GM23338 (cell line): ENCODE measurements around the gene UQCRC2. TPM values are rescaled to one million over a fixed set of nuclear protein-coding genes. Genes with fewer than 3 reads are reported as not detected.
A peak's percentile ranks its signal among the peaks of the same experiment; 100 is the strongest.

Source experiments
- ATAC-seq: fragments of 200-7000 bp; cut with Tn5 transposase; 3 replicates; pipeline ENCODE4 v1.9.1; 2020
- DNase-seq: peaks from one replicate; pipeline ENCODE4 v3.0.0-alpha.2; 2015; ENCODE audit warnings: low spot score
- H2AFZ ChIP-seq: fragments of 200-600 bp; sonication (generic); 2 replicates; pipeline ENCODE4 v1.8.0; 2016; ENCODE audit warnings: antibody characterized with exemption, mild to moderate bottlenecking, moderate library complexity
- H3F3A ChIP-seq: fragments of 200-600 bp; sonication (generic); replicated peaks from 2 replicates; pipeline ENCODE4 v1.8.0; 2017; ENCODE audit warnings: antibody characterized with exemption, mixed run types, low read depth
- H3K27ac ChIP-seq: fragments of 200-600 bp; sonication (generic); 2 replicates; pipeline ENCODE4 v1.6.1; 2016; ENCODE audit warnings: low read depth
- H3K27me3 ChIP-seq: fragments of 200-600 bp; sonication (generic); 2 replicates; pipeline ENCODE4 v1.8.0; 2016; ENCODE audit warnings: mild to moderate bottlenecking, mixed run types, moderate library complexity; ENCODE audit not compliant: insufficient read depth
- H3K36me3 ChIP-seq: fragments of 200-600 bp; sonication (generic); 2 replicates; pipeline ENCODE4 v1.8.0; 2016; ENCODE audit warnings: mild to moderate bottlenecking; ENCODE audit not compliant: insufficient read depth
- H3K4me1 ChIP-seq: fragments of 200-600 bp; sonication (generic); 2 replicates; pipeline ENCODE4 v1.8.0; 2016; ENCODE audit warnings: mild to moderate bottlenecking, moderate library complexity; ENCODE audit not compliant: insufficient read depth
- H3K4me2 ChIP-seq: fragments of 200-600 bp; sonication (generic); 2 replicates; pipeline ENCODE4 v1.7.1; 2017; ENCODE audit warnings: mixed run types
- H3K4me3 ChIP-seq: fragments of 200-600 bp; sonication (generic); 2 replicates; pipeline ENCODE4 v1.6.1; 2016; ENCODE audit warnings: mixed run types
- H3K79me2 ChIP-seq: fragments of 200-600 bp; sonication (generic); replicated peaks from 2 replicates; pipeline ENCODE4 v1.8.0; 2017; ENCODE audit warnings: mild to moderate bottlenecking; ENCODE audit not compliant: insufficient read depth
- H3K9me2 ChIP-seq: fragments of 200-600 bp; sonication (generic); 2 replicates; pipeline ENCODE4 v1.8.0; 2017; ENCODE audit not compliant: insufficient read depth
- H4K20me1 ChIP-seq: fragments of 200-600 bp; sonication (generic); replicated peaks from 2 replicates; pipeline ENCODE4 v1.8.0; 2017; ENCODE audit warnings: mild to moderate bottlenecking; ENCODE audit not compliant: insufficient read depth
- H3K27ac Mint-ChIP-seq: 2 replicates; pipeline ENCODE4 v1.8.0; 2020; ENCODE audit warnings: inconsistent platforms, mild to moderate bottlenecking, moderate library complexity, mixed read lengths
- H3K27me3 Mint-ChIP-seq: 3 replicates; pipeline ENCODE4 v1.8.0; 2022; ENCODE audit warnings: low read depth, mild to moderate bottlenecking, moderate library complexity, mixed read lengths, inconsistent platforms; ENCODE audit not compliant: insufficient read depth, poor library complexity
- H3K36me3 Mint-ChIP-seq: 3 replicates; pipeline ENCODE4 v1.8.0; 2021; ENCODE audit warnings: low read depth, mild to moderate bottlenecking, inconsistent platforms, moderate library complexity, mixed read lengths
- H3K4me1 Mint-ChIP-seq: 3 replicates; pipeline ENCODE4 v1.8.0; 2020; ENCODE audit warnings: mild to moderate bottlenecking, inconsistent platforms, mixed read lengths
- H3K4me3 Mint-ChIP-seq: 3 replicates; pipeline ENCODE4 v1.8.0; 2021; ENCODE audit warnings: moderate library complexity, mild to moderate bottlenecking, inconsistent platforms, mixed read lengths
- H3K9me3 Mint-ChIP-seq: 3 replicates; pipeline ENCODE4 v1.8.0; 2020; ENCODE audit warnings: moderate library complexity, mild to moderate bottlenecking, inconsistent platforms, mixed read lengths
- CREB1 ChIP-seq: fragments of 250-450 bp; sonication (Bioruptor Pico); IDR thresholded peaks from 2 replicates; pipeline ENCODE4 v1.5.0; 2020; ENCODE audit warnings: low read depth, mild to moderate bottlenecking, moderate library complexity
- EZH2 ChIP-seq: fragments of 200-600 bp; sonication (generic); IDR thresholded peaks from one replicate; pipeline ENCODE4 v1.8.0; 2017; ENCODE audit warnings: antibody characterized with exemption, mild to moderate bottlenecking, low read depth; ENCODE audit not compliant: unreplicated experiment
- EZH2phosphoT487 ChIP-seq: fragments of 200-600 bp; sonication (generic); IDR thresholded peaks from one replicate; pipeline ENCODE4 v1.8.1; 2018; ENCODE audit warnings: antibody characterized with exemption; ENCODE audit not compliant: unreplicated experiment
- JUNB ChIP-seq: IDR thresholded peaks from one replicate; pipeline ENCODE4 v1.6.1; 2016; ENCODE audit warnings: antibody characterized with exemption; ENCODE audit not compliant: unreplicated experiment
- NANOG ChIP-seq: IDR thresholded peaks from 2 replicates; pipeline ENCODE4 v1.6.1; 2016; ENCODE audit warnings: antibody characterized with exemption, borderline replicate concordance
- POLR2AphosphoS5 ChIP-seq: IDR thresholded peaks from 2 replicates; pipeline ENCODE4 v1.6.1; 2016; ENCODE audit warnings: antibody characterized with exemption, low read depth
- STAT1 ChIP-seq: IDR thresholded peaks from one replicate; pipeline ENCODE4 v1.6.1; 2016; ENCODE audit warnings: antibody characterized with exemption; ENCODE audit not compliant: unreplicated experiment
- ZNF114 ChIP-seq: fragments of 250-450 bp; sonication (Bioruptor Pico); IDR thresholded peaks from 2 replicates; pipeline ENCODE4 v1.5.0; 2020; ENCODE audit warnings: mild to moderate bottlenecking, moderate library complexity
- ZNF331 ChIP-seq: fragments of 250-450 bp; sonication (Bioruptor Pico); IDR thresholded peaks from 2 replicates; pipeline ENCODE4 v1.5.0; 2020; ENCODE audit warnings: low read depth, mild to moderate bottlenecking, moderate library complexity
- polyA plus RNA-seq: library from polyadenylated mRNA; unstranded; fragments of >200 nt; fragmentation: Nextera tagmentation; extraction: Ambion mirVana; gene quantifications from 2 replicates; pipeline ENCODE4 v1.2.1, GENCODE V29; 2016
- total RNA-seq: library from RNA; depleted of rRNA; stranded (reverse); fragments of >200 nt; shearing (Covaris generic); gene quantifications from 2 replicates; pipeline ENCODE4 v1.2.3, GENCODE V29; 2014
- TF ChIP-seq, protein P1 (sequence below): fragments of 250-450 bp; sonication (Bioruptor Pico); IDR thresholded peaks from 2 replicates; pipeline ENCODE4 v1.5.0; 2020; ENCODE audit warnings: mild to moderate bottlenecking, moderate library complexity
- TF ChIP-seq, protein P2 (sequence below): IDR thresholded peaks from one replicate; pipeline ENCODE4 v1.6.1; 2018; ENCODE audit warnings: antibody characterized with exemption; ENCODE audit not compliant: unreplicated experiment
- TF ChIP-seq, protein P3 (sequence below), 2 experiments: fragments of 200-600 bp in 1 of 2; sonication (generic) in 1 of 2; conservative IDR thresholded peaks; 2 replicates each; pipeline versions ENCODE4 v1.5.1 to v1.6.1; 2016 to 2017; ENCODE audit warnings: antibody characterized with exemption in 2 of 2, low read depth in 2 of 2, mild to moderate bottlenecking in 2 of 2, moderate library complexity in 1 of 2
- TF ChIP-seq, protein P4 (sequence below): IDR thresholded peaks from 2 replicates; pipeline ENCODE4 v1.6.1; 2016; ENCODE audit warnings: antibody characterized with exemption

Gene UQCRC2
- total and polyA plus RNA-seq, 2 experiments from 2014 or later = 88.0 to 122 TPM

DNA sequence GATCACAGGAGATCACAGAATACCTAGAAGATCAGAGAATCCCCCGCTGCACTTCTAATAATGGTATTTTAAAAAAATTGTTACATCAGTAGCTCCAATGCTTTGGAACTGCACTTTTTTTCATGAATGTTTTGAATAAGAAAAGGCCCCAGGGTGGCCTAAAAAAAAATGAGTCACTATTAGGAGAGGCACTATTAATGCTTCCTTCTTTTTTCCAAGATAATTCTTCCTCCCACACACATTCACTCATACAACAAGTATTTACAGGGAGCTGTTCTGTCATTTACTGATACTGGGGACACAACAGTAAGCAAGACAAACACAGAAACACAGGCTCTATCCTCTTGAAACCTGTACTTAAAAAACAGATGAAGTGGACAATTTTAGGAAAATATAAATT, 48.4 kb downstream of the UQCRC2 start:
- Mint-ChIP-seq H3K27ac (no peak overlapping the region), H3K4me3 (peak overlapping the region; percentile 19; the same call in 1 of the 3 replicates), H3K27me3 (peaks cover 4% of the 10 kb centered on the region), H3K36me3 (no peaks in the 10 kb centered on the region), H3K9me3 (no peaks in the 10 kb centered on the region), H3K4me1 (peaks cover 8% of the 10 kb centered on the region)
- ATAC-seq (no peak), DNase-seq (no peak)
- H3F3A ChIP-seq = no peaks in the 10 kb centered on the region
- peaks cover 3% of the 10 kb centered on the region; the same call in 1 of the 2 replicates for H3K4me1 ChIP-seq
- H4K20me1 ChIP-seq = no peaks in the 10 kb centered on the region
- peak overlapping the region; percentile 30; the same call in 1 of the 2 replicates for H2AFZ ChIP-seq
- no peaks in the 10 kb centered on the region for H3K36me3 ChIP-seq
- H3K4me2 ChIP-seq = 0 out of 2 replicates have a peak overlapping the region, but pooled peaks have one; percentile 56
- no peaks in the 10 kb centered on the region for H3K79me2 ChIP-seq
- H3K27me3 ChIP-seq = peaks cover 4% of the 10 kb centered on the region
- no peak overlapping the region for H3K4me3 ChIP-seq
- TF ChIP-seq CREB1 (CRISPR knock-in tag) (no peak), ZNF114 (CRISPR knock-in tag) (no peak), STAT1 (no peak), ZNF331 (CRISPR knock-in tag) (no peak), EZH2 (no peak), JUNB (no peak), POLR2AphosphoS5 (no peak), EZH2phosphoT487 (no peak), NANOG (no peak)
- TF ChIP-seq, protein P1, sequence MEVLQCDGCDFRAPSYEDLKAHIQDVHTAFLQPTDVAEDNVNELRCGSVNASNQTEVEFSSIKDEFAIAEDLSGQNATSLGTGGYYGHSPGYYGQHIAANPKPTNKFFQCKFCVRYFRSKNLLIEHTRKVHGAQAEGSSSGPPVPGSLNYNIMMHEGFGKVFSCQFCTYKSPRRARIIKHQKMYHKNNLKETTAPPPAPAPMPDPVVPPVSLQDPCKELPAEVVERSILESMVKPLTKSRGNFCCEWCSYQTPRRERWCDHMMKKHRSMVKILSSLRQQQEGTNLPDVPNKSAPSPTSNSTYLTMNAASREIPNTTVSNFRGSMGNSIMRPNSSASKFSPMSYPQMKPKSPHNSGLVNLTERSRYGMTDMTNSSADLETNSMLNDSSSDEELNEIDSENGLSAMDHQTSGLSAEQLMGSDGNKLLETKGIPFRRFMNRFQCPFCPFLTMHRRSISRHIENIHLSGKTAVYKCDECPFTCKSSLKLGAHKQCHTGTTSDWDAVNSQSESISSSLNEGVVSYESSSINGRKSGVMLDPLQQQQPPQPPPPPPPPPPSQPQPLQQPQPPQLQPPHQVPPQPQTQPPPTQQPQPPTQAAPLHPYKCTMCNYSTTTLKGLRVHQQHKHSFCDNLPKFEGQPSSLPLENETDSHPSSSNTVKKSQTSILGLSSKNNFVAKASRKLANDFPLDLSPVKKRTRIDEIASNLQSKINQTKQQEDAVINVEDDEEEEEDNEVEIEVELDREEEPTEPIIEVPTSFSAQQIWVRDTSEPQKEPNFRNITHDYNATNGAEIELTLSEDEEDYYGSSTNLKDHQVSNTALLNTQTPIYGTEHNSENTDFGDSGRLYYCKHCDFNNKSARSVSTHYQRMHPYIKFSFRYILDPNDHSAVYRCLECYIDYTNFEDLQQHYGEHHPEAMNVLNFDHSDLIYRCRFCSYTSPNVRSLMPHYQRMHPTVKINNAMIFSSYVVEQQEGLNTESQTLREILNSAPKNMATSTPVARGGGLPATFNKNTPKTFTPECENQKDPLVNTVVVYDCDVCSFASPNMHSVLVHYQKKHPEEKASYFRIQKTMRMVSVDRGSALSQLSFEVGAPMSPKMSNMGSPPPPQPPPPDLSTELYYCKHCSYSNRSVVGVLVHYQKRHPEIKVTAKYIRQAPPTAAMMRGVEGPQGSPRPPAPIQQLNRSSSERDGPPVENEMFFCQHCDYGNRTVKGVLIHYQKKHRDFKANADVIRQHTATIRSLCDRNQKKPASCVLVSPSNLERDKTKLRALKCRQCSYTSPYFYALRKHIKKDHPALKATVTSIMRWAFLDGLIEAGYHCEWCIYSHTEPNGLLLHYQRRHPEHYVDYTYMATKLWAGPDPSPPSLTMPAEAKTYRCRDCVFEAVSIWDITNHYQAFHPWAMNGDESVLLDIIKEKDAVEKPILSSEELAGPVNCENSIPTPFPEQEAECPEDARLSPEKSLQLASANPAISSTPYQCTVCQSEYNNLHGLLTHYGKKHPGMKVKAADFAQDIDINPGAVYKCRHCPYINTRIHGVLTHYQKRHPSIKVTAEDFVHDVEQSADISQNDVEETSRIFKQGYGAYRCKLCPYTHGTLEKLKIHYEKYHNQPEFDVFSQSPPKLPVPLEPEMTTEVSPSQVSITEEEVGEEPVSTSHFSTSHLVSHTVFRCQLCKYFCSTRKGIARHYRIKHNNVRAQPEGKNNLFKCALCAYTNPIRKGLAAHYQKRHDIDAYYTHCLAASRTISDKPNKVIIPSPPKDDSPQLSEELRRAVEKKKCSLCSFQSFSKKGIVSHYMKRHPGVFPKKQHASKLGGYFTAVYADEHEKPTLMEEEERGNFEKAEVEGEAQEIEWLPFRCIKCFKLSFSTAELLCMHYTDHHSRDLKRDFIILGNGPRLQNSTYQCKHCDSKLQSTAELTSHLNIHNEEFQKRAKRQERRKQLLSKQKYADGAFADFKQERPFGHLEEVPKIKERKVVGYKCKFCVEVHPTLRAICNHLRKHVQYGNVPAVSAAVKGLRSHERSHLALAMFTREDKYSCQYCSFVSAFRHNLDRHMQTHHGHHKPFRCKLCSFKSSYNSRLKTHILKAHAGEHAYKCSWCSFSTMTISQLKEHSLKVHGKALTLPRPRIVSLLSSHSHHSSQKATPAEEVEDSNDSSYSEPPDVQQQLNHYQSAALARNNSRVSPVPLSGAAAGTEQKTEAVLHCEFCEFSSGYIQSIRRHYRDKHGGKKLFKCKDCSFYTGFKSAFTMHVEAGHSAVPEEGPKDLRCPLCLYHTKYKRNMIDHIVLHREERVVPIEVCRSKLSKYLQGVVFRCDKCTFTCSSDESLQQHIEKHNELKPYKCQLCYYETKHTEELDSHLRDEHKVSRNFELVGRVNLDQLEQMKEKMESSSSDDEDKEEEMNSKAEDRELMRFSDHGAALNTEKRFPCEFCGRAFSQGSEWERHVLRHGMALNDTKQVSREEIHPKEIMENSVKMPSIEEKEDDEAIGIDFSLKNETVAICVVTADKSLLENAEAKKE (CRISPR knock-in tag) = no peak
- TF ChIP-seq, protein P2, sequence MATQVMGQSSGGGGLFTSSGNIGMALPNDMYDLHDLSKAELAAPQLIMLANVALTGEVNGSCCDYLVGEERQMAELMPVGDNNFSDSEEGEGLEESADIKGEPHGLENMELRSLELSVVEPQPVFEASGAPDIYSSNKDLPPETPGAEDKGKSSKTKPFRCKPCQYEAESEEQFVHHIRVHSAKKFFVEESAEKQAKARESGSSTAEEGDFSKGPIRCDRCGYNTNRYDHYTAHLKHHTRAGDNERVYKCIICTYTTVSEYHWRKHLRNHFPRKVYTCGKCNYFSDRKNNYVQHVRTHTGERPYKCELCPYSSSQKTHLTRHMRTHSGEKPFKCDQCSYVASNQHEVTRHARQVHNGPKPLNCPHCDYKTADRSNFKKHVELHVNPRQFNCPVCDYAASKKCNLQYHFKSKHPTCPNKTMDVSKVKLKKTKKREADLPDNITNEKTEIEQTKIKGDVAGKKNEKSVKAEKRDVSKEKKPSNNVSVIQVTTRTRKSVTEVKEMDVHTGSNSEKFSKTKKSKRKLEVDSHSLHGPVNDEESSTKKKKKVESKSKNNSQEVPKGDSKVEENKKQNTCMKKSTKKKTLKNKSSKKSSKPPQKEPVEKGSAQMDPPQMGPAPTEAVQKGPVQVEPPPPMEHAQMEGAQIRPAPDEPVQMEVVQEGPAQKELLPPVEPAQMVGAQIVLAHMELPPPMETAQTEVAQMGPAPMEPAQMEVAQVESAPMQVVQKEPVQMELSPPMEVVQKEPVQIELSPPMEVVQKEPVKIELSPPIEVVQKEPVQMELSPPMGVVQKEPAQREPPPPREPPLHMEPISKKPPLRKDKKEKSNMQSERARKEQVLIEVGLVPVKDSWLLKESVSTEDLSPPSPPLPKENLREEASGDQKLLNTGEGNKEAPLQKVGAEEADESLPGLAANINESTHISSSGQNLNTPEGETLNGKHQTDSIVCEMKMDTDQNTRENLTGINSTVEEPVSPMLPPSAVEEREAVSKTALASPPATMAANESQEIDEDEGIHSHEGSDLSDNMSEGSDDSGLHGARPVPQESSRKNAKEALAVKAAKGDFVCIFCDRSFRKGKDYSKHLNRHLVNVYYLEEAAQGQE = no peak
- TF ChIP-seq, protein P3, sequence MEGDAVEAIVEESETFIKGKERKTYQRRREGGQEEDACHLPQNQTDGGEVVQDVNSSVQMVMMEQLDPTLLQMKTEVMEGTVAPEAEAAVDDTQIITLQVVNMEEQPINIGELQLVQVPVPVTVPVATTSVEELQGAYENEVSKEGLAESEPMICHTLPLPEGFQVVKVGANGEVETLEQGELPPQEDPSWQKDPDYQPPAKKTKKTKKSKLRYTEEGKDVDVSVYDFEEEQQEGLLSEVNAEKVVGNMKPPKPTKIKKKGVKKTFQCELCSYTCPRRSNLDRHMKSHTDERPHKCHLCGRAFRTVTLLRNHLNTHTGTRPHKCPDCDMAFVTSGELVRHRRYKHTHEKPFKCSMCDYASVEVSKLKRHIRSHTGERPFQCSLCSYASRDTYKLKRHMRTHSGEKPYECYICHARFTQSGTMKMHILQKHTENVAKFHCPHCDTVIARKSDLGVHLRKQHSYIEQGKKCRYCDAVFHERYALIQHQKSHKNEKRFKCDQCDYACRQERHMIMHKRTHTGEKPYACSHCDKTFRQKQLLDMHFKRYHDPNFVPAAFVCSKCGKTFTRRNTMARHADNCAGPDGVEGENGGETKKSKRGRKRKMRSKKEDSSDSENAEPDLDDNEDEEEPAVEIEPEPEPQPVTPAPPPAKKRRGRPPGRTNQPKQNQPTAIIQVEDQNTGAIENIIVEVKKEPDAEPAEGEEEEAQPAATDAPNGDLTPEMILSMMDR (conservative IDR thresholded peaks at IDR 0.05; ENCODE audit: low read depth in 2 of 2) = no peak
- TF ChIP-seq, protein P4, sequence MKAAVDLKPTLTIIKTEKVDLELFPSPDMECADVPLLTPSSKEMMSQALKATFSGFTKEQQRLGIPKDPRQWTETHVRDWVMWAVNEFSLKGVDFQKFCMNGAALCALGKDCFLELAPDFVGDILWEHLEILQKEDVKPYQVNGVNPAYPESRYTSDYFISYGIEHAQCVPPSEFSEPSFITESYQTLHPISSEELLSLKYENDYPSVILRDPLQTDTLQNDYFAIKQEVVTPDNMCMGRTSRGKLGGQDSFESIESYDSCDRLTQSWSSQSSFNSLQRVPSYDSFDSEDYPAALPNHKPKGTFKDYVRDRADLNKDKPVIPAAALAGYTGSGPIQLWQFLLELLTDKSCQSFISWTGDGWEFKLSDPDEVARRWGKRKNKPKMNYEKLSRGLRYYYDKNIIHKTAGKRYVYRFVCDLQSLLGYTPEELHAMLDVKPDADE = no peak
- H3K27ac ChIP-seq = no peak overlapping the region
- no peaks in the 10 kb centered on the region for H3K9me2 ChIP-seq
